Peyer's patch (tissue), 4 donors: ENCODE results near the gene CRACR2A. TPM values are rescaled to one million over a fixed set of nuclear protein-coding genes. Genes with fewer than 3 reads are reported as not detected.

Experiments used
- small RNA-seq, 2 donors: library from RNA; depleted of rRNA; stranded (forward); fragments of <200 nt; gene quantifications; one replicate each; pipeline ENCODE3, GENCODE V24; 2016
- total RNA-seq, 4 donors: library from RNA; depleted of rRNA; stranded (reverse); fragments of >200 nt; gene quantifications; one replicate each; pipeline ENCODE4 v1.1.0, GENCODE V29; 2016

CRACR2A gene
- total RNA-seq, 4 donors from 2014 or later: 52.3 to 81.7 (median 65.9) TPM

Small RNA genes lying within 50 kb of the gene (small RNA-seq; reads per million reads assigned to genes)
- gene RNU6-174P: 0 reads per million in 2 donors

Other genes with a start within 250 kb of the CRACR2A start
- 10 to 100 TPM in 1 of 4 donors, 1 to 10 TPM in 3; 5.1 to 28.1 (median 6.9) TPM for gene PARP11, start 120.3 kb upstream of the CRACR2A start, total RNA-seq